ENCODE results near the gene SGIP1.
"Not testable (repeated sequence)": the region's sequence is repeated elsewhere in the genome, so short reads cannot be mapped to it uniquely, and the experiment has no call there.

SGIP1 gene

DNA sequence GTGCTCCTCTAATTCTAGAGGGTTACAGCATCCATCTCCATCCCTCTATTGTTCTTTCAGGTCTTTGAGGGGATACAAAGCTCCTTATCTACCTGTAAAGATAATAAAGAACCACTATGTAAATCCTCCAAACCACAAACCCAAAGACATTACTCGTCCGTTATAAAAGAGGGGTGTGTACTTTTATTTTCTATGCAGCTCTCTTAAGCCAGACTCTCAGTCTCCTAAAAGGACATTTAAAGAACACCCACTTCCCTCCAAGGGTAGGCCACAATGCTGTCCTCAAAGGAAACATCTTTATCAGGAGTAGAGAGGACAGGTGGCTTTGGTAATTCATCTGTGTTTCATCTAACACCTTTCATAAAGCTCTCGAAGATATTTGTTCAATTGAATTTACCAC lies 150.4 kb downstream of the SGIP1 start:
- no peak for DNase-seq (ENCODE audit: low read depth)

DNA sequence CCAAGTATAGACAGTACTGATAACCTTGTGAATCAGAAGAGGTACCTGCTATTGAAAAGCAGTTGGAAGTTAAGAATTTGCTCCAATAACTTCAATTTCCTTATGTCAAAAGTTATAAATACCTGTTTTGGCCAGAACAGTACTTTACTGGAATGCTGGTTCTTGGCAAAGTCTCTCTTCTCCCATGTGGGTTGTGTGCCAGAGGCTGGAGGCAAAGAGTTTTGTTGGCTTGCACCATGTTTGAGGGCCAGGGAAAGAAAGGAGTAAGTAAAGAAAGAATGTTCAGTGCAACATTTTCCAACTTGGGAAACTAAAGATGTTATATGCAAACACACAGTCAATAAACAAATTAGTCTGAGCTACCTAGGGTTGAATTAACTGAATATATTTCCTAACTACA lies 151.3 kb downstream of the SGIP1 start:
- no peak for DNase-seq (ENCODE audit: low read depth)

DNA sequence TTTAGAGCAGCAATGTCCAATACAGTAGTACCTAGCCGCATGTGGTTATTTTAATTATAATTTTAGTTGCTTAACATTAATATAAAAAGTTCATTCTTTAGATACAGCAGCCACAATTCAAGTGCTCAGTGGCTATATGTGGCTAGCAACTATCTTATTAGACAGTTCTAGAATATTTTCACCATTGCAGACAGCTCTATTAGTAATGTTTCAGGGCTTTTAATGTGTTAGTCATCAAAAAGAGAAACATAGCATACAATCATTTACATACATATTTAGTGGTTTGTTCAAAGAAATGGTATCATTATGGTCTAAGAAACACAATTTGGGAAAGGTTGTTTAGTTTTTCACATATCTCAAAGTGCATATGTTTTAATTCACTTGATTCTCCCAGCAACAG lies 151.7 kb downstream of the SGIP1 start:
- DNase-seq (ENCODE audit: low read depth): no peak

DNA sequence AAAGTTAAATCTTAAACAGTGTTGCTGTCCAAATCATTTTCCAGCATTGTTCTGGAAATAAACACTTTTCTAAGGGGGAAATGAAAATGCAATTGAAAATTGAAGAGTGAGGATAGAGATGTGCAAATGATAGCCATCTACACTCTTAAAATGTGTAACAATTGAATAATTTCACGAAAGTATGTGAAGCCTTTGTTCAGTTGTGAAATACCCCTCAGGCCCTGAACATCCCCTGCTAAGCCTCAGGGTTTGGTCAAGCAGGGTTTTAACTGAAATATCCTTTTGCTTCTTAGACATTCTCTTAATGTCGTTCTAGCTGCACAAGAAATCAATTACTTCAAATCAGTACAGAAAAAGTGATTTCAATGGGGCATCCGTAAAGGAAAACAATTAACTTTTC lies 152.5 kb downstream of the SGIP1 start:
- no peak for DNase-seq (ENCODE audit: low read depth)

DNA sequence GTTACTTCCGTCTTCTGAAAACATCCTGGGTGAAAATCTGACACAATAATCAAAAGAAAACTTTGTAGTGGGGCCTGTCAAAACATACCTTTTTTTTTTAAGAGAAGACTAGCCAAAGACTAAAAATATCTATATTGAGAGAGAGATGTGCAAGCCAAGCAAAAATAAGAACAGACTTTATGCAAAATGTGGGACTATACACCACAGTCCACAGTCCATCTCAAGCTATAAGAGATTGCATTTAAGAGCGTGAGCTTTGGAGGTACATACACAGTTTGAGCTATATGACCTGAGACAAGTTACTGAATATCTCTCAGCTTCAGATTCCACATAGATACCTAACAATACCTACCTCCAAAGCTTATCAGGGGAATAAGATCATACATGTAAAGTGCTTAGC lies 153.4 kb downstream of the SGIP1 start:
- no peak for DNase-seq (ENCODE audit: low read depth)

DNA sequence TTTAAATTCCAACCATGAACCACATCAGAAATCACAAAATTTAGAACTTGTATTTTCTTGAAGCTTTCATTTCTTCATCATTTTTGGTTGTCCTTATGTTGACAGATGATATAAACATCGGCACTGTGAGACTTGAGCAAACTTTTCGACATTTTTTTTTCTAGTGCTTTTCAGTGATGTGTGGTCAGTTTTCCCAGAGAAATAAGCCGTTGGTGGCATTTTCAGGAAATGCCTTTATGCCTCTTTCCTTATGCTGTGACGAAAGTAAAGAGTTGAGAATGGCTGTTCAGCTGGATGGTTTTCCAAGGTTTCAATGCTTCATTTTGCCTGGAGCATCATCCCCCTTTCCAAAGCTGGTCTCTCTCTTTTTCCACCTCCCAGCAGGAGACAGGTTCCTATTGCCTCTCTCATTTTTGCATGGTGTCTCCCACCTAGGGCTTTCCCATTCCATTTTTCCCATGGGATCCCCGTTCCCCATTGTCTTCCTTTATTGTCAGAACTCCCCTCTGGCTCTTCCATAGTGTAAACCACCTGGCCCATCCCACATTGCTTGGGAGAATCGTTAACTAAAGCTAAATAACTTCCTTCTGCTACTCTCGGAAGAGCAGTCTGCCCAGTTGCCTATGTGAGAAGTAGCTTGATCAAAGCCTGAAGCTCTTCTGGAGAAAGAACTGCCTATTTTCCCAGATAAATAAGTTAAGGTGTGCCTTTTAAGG lies 156.9 kb downstream of the SGIP1 start:
- no peak for DNase-seq (ENCODE audit: low read depth)

- no peak for DNase-seq (ENCODE audit: low read depth)
These were observed 158.7 kb downstream of the SGIP1 start for GRCh38 chr1:66692681-66693080.

DNA sequence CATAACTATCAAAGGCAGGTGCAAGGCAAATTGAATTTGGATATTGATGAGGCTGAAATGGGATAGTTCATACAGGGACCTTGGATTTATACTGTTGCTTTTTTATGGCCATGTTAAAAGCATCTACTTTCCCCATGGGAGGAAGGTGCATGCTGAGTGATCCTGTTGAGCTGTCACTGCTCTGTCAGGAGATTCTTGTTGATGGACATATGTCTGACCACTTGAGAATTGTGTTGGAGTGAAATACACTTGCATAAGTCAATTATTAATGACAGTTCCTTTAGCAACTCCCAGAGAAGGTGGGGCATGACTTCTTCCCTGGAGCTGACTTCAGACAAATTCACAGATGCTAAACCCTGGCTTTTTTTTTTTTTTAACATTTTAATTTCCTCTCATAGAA lies 159.9 kb downstream of the SGIP1 start:
- no peak for DNase-seq (ENCODE audit: low read depth)

DNA sequence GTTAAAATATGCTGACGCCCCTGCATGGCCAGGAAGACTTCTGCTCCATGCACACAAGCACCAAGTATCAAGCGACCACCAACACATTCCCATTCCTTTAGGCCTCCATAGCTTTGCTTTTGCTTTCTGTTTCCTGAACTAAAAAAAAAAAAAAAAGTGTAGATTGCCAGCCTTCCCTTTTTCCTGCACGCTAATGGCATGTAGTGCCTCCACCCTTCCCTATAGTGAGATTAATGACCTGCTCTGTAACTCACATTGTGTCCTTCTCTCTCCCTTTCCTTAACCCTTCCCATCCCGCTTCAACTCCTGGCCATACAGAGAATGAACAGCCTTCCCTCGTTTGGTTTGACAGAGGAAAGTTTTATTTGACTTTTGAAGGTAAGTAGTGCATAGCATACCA lies 161.2 kb downstream of the SGIP1 start:
- DNase-seq (ENCODE audit: low read depth): no peak

DNA sequence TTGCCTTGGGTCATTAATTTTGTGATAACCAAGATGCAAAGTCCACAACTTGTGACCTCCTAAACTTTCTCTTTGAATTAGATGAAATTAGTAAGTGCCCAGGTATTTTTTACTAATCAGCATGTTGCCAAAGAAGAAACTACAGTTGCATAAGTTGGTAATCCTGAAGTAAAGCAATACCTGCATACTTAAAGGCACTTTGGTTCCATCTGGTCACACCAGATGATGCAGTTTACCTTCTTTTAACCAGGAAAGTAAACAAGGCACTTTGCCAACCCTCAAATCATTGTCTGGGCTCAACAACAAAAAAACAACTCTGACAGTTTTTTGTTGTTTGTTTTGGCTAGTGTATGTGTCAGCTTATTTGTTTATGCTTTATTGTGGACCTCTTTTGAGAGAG lies 162.8 kb downstream of the SGIP1 start:
- no peak for DNase-seq (ENCODE audit: low read depth)

GRCh38 chr1:66699213-66699612 lies 165.3 kb downstream of the SGIP1 start:
- no peak for DNase-seq (ENCODE audit: low read depth)

- no peak for DNase-seq (ENCODE audit: low read depth)
These were observed 170.4 kb downstream of the SGIP1 start for GRCh38 chr1:66704177-66704875.

- no peak for DNase-seq (ENCODE audit: low read depth)
These were observed 171.2 kb downstream of the SGIP1 start for GRCh38 chr1:66705110-66705509.

GRCh38 chr1:66711420-66711819 lies 177.5 kb downstream of the SGIP1 start:
- no peak for DNase-seq (ENCODE audit: low read depth)

GRCh38 chr1:66712839-66713238 lies 178.9 kb downstream of the SGIP1 start:
- no peak for DNase-seq (ENCODE audit: low read depth)

GRCh38 chr1:66723985-66724384 lies 190.0 kb downstream of the SGIP1 start:
- no peak for DNase-seq (ENCODE audit: low read depth)

- no peak for DNase-seq (ENCODE audit: low read depth)
These were observed 192.1 kb downstream of the SGIP1 start for GRCh38 chr1:66725885-66726665.

DNA sequence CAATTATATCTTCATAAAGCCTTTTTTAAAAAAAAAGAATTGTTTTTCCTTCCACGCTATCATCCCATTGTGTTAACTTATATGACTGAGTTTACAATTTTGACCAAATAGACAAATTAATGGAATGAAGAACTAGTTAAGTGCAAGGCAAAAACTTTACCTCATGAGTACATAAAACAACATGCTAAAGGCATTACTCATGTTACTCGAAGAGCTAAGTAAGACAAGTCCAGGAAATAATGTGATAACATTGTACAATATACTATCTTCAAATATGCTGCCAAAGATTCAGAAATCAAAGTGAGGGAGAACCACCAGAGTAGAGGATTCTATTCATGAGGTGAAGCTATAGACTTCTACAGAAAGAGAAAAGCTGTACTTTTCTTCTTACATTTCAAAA lies 194.1 kb downstream of the SGIP1 start:
- DNase-seq (ENCODE audit: low read depth): no peak

DNA sequence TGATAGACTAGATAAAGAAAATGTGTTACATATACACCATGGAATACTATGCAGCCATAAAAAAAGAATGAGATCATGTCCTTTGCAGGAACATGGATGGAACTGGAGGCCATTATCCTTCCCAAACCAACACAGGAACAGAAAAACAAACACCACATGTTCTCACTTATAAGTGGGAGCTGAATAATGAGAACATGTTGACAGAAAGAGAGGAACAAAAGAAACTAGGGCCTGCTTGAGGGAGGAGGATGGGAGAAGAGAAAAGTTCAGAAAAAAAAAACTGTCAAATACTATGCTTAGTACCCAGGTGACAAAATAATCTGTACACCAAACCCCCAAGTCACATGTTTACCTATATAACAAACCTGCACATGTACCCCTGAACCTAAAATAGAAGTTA lies 194.8 kb downstream of the SGIP1 start:
- not testable (repeated sequence) for DNase-seq (ENCODE audit: low read depth)

DNA sequence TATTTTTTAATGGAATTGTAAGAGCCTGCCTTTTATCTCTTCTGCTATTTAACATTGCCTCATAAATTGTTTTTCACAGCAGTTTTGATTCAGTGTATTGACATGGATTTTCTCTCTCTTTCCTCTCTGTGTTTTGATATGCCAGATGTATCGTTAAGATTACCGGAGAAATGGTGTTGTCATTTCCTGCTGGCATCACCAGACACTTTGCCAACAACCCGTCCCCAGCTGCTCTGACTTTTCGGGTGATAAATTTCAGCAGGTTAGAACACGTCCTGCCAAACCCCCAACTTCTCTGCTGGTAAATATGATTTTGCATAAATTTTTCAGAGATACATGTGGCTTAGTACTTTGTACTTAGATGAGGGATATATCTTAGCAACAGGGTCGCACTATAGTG lies 195.2 kb downstream of the SGIP1 start:
- no peak for DNase-seq (ENCODE audit: low read depth)

DNA sequence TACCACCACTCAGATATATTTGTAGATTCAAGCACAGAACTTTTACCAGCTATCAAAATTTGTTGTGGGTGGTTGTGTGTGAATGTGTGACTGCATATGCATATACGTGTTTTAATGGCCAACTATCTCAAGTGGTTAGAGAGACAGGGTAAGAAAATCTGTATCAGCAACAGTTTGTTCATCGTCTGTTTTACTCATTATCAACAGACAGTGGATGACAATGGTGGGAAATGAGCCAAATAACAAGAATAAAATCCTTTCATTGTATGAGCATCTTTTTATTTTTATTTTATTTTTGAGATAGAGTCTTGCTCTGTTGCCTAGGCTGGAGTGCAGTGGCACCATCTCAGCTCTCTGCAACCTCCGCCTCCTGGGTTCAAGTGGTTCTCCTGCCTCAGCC lies 195.6 kb downstream of the SGIP1 start:
- DNase-seq (ENCODE audit: low read depth): no peak

- no peak for DNase-seq (ENCODE audit: low read depth)
These were observed 196.5 kb downstream of the SGIP1 start for GRCh38 chr1:66730462-66730861.

DNA sequence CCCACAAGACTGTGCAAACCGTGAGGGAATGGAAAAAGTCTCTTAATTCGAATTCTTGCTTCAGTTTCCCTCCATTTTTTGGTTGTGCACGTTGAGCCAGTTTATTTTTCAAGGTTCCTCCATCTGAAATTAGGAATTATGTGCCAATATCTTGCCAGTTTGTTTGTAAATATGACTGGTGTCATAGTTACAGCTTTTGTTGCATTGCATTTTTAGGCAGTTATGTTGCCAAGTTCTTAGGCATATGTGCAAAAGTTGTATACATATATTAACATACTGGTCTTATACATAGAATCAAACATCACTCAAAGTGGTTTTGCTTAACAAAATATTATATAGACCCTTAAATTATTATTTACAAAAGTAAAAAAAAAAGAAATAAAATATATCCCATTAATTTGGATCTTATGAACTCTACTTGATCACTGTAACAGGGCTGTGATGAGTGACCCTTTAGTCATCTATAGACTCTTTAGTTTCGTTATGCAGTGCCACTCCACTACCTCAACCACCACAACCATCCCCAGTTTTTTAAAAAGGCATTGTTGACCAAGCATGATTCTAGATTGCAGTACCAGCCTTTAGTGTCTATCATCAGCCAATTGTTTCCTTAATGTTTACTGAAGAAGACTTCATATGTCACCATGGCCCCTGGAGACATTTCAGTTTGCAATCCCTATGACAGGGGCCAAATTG lies 197.4 kb downstream of the SGIP1 start:
- no peak for DNase-seq (ENCODE audit: low read depth)
